ENCODE results near the gene CLDND2.

Gene CLDND2

DNA sequence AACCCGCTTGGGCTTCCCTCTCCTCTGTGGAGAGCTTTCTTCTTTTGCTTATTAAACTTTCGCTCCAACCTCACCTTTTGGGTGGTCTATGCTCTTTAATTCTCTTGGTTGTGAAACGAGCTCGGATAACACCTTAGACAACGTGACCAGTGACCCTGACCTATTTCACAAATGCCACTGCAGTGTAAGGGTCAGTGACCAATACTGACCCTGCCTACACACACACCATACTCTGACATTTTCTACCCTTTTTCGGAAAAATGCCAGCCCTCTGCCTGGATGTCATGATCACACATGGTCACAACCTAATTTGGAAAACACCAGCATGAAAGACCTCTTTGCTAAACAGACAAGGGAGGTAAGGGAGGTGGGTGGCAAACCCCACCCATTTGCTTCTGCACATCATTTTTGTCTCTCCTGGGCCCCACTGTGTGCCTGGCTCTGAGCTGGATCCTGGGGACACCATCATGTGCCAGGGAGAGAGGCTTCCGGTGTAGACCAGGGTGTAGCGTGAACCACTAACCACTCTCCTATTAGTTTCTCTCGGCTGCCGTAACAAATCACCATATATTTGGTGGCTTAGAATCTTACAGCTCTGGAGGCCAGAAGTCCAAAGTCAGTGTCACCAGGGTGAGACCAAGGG is 12.5 kb downstream of the CLDND2 start:
- no peak for DNase-seq
- Histone ChIP-seq H3K79me1 (ENCODE audit: low read length) (no peaks in the 10 kb centered on the region), H3K23ac (ENCODE audit: low read length) (no peak overlapping the region), H3K18ac (ENCODE audit: low read length) (no peak overlapping the region), H3K79me2 (ENCODE audit: control insufficient read depth, insufficient read depth, low read length) (no peaks in the 10 kb centered on the region), H2AK5ac (ENCODE audit: low read length) (no peak overlapping the region), H2BK5ac (ENCODE audit: low read length) (no peak overlapping the region), H2BK15ac (replicated peaks; ENCODE audit: low read depth) (no peak overlapping the region), H3K9ac (ENCODE audit: low read length) (no peak overlapping the region), H3K27me3 (ENCODE audit: insufficient read depth, low read length, poor library complexity) (no peaks in the 10 kb centered on the region), H4K5ac (ENCODE audit: low read length) (no peak overlapping the region), H3K56ac (ENCODE audit: low read length) (no peak overlapping the region), H3K4me1 (ENCODE audit: control insufficient read depth, low read depth, low read length) (peaks cover 5% of the 10 kb centered on the region), H2BK120ac (ENCODE audit: low read depth, low read length) (no peak overlapping the region), H3K4me3 (ENCODE audit: low read length) (no peak overlapping the region), H3K27ac (ENCODE audit: low read depth, low read length) (no peak overlapping the region), H3K36me3 (ENCODE audit: control insufficient read depth, insufficient read depth, low read length) (no peaks in the 10 kb centered on the region), H4K8ac (ENCODE audit: low read depth, low read length) (no peak overlapping the region), H3K4ac (ENCODE audit: low read depth, low read length) (no peak overlapping the region), H3K4me2 (ENCODE audit: low read length) (no peak overlapping the region)
- no CpG with 5 or more reads among the region's 10 CpGs for WGBS (ENCODE audit: extremely low coverage, insufficient coverage, low lambda C conversion rate)

DNA sequence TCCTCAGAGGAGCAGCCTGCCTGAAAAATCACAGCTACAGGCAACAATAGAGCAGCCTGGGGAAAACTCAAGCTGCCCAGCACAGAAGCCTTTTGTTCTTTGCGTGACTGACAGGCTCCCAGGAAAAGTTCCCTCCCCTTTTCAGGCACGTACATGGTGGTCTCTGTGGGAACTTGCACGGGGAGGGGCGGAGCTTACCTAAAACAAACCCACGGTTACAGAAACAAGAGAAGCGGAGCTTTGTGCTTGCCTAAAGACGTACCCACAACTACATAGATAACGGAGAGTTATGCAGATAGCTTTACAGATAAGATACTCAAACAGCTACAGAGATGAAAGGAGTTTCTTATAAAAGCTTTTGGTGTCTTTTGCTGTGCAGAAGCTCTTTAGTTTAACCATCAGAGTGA is 14.1 kb downstream of the CLDND2 start:
- H3K4me2 ChIP-seq (ENCODE audit: low read length) = no peak overlapping the region
- no peak overlapping the region for H3K4me3 ChIP-seq (ENCODE audit: low read length)
- no peak overlapping the region for H3K56ac ChIP-seq (ENCODE audit: low read length)
- no peak overlapping the region for H3K9ac ChIP-seq (ENCODE audit: low read length)
- H2BK15ac ChIP-seq (replicated peaks; ENCODE audit: low read depth) = no peak overlapping the region
- no peaks in the 10 kb centered on the region for H3K79me2 ChIP-seq (ENCODE audit: control insufficient read depth, insufficient read depth, low read length)
- no peak overlapping the region for H3K18ac ChIP-seq (ENCODE audit: low read length)
- H3K36me3 ChIP-seq (ENCODE audit: control insufficient read depth, insufficient read depth, low read length) = no peaks in the 10 kb centered on the region
- H3K27ac ChIP-seq (ENCODE audit: low read depth, low read length) = no peak overlapping the region
- no peaks in the 10 kb centered on the region for H3K79me1 ChIP-seq (ENCODE audit: low read length)
- no peak overlapping the region for H4K5ac ChIP-seq (ENCODE audit: low read length)
- WGBS (ENCODE audit: extremely low coverage, insufficient coverage, low lambda C conversion rate) = no CpG with 5 or more reads among the region's 8 CpGs
- no peak overlapping the region for H2BK120ac ChIP-seq (ENCODE audit: low read depth, low read length)
- no peak overlapping the region for H3K23ac ChIP-seq (ENCODE audit: low read length)
- no peak overlapping the region for H4K8ac ChIP-seq (ENCODE audit: low read depth, low read length)
- no peak overlapping the region for H2BK5ac ChIP-seq (ENCODE audit: low read length)
- H2AK5ac ChIP-seq (ENCODE audit: low read length) = no peak overlapping the region
- peaks cover 5% of the 10 kb centered on the region for H3K4me1 ChIP-seq (ENCODE audit: control insufficient read depth, low read depth, low read length)
- no peaks in the 10 kb centered on the region for H3K27me3 ChIP-seq (ENCODE audit: insufficient read depth, low read length, poor library complexity)
- H3K4ac ChIP-seq (ENCODE audit: low read depth, low read length) = no peak overlapping the region
- peak; percentile 84 for DNase-seq

GRCh38 chr19:51354103-51354741 is 14.6 kb downstream of the CLDND2 start:
- Histone ChIP-seq H3K4me3 (ENCODE audit: low read length) (no peak overlapping the region), H2BK5ac (ENCODE audit: low read length) (no peak overlapping the region), H3K36me3 (ENCODE audit: control insufficient read depth, insufficient read depth, low read length) (no peaks in the 10 kb centered on the region), H3K23ac (ENCODE audit: low read length) (no peak overlapping the region), H3K27me3 (ENCODE audit: insufficient read depth, low read length, poor library complexity) (no peaks in the 10 kb centered on the region), H3K18ac (ENCODE audit: low read length) (no peak overlapping the region), H3K4ac (ENCODE audit: low read depth, low read length) (no peak overlapping the region), H4K5ac (ENCODE audit: low read length) (no peak overlapping the region), H2BK120ac (ENCODE audit: low read depth, low read length) (no peak overlapping the region), H4K8ac (ENCODE audit: low read depth, low read length) (no peak overlapping the region), H3K79me1 (ENCODE audit: low read length) (no peaks in the 10 kb centered on the region), H3K27ac (ENCODE audit: low read depth, low read length) (no peak overlapping the region), H2AK5ac (ENCODE audit: low read length) (peak overlapping the region; percentile 37), H3K9ac (ENCODE audit: low read length) (peak overlapping the region; percentile 31), H3K79me2 (ENCODE audit: control insufficient read depth, insufficient read depth, low read length) (no peaks in the 10 kb centered on the region), H3K4me2 (ENCODE audit: low read length) (no peak overlapping the region), H3K4me1 (ENCODE audit: control insufficient read depth, low read depth, low read length) (peaks cover 5% of the 10 kb centered on the region), H2BK15ac (replicated peaks; ENCODE audit: low read depth) (no peak overlapping the region), H3K56ac (ENCODE audit: low read length) (peak overlapping the region; percentile 54)
- no CpG with 5 or more reads among the region's 12 CpGs for WGBS (ENCODE audit: extremely low coverage, insufficient coverage, low lambda C conversion rate)
- peak; percentile 65 for DNase-seq

DNA sequence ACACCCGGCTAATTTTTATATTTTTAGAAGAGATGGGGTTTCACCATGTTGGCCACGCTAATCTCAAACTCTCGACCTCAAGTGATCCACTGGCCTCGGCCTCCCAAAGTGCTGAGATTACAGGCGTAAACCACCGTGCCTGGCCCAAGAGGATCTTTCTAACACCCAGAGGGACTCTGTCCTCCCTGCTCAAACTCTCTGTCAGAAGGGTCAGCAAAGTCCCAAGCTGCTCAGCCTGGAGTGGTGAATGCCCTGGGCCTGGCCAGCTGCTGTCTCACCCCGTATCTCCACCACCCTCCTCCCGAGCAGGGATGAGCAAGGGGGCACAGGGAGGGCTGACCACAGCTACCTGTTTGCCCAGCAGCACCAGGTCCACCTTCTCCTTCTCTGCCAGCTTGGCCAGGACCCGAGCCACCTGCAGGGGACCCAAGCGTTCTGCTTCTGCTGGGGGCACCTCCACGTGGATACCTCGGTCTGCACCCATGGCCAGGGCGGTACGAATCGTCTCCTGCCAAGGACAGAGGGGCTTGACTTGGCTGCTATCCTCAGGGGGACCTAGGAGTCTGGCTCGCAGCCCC is 15.9 kb downstream of the CLDND2 start:
- Histone ChIP-seq H3K27ac (ENCODE audit: low read depth, low read length) (no peak overlapping the region), H3K36me3 (ENCODE audit: control insufficient read depth, insufficient read depth, low read length) (no peaks in the 10 kb centered on the region), H3K79me1 (ENCODE audit: low read length) (no peaks in the 10 kb centered on the region), H3K4ac (ENCODE audit: low read depth, low read length) (no peak overlapping the region), H2AK5ac (ENCODE audit: low read length) (no peak overlapping the region), H4K8ac (ENCODE audit: low read depth, low read length) (no peak overlapping the region), H3K56ac (ENCODE audit: low read length) (no peak overlapping the region), H3K9ac (ENCODE audit: low read length) (no peak overlapping the region), H3K18ac (ENCODE audit: low read length) (no peak overlapping the region), H4K5ac (ENCODE audit: low read length) (no peak overlapping the region), H3K23ac (ENCODE audit: low read length) (no peak overlapping the region), H2BK15ac (replicated peaks; ENCODE audit: low read depth) (no peak overlapping the region), H3K79me2 (ENCODE audit: control insufficient read depth, insufficient read depth, low read length) (no peaks in the 10 kb centered on the region), H2BK120ac (ENCODE audit: low read depth, low read length) (no peak overlapping the region), H3K4me2 (ENCODE audit: low read length) (no peak overlapping the region), H2BK5ac (ENCODE audit: low read length) (no peak overlapping the region), H3K27me3 (ENCODE audit: insufficient read depth, low read length, poor library complexity) (no peaks in the 10 kb centered on the region), H3K4me3 (ENCODE audit: low read length) (no peak overlapping the region), H3K4me1 (ENCODE audit: control insufficient read depth, low read depth, low read length) (peaks cover 5% of the 10 kb centered on the region)
- DNase-seq = no peak
- WGBS (ENCODE audit: extremely low coverage, insufficient coverage, low lambda C conversion rate) = no CpG with 5 or more reads among the region's 16 CpGs

DNA sequence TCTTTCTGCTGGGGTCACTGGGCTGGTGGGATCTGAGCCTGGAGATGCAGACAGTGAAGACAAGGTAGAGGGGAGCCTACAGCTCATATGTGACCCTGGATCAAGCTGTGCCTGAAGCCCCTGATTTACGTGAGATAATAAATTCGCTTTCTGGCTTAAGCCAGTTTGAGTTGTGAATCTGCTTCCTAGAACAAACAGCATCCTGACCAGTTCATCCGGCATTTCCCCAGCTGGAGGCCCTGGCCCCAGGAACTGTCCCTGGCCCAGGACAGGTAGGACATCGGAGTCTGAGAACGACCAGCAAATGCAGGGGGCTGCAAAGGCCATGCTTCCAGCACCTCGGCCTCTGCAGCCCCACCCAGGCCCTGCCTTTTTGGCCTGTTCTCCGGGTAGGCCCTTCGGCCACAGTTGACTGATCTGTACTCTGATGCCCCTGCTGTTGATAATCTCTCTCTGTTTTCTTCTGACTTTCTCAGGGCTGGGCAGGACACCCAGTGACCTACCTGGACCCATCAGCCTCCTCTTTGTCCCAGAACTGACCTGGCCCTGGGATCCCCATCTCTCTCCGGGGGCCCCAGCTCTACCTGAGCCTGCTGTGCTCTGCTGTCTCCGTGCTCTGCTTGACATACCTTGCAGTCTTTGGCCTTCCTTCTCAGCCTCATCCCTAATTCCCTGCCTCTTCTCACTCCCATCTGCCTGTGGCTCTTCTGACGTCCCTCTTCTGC is 17.4 kb downstream of the CLDND2 start:
- Histone ChIP-seq H3K79me2 (ENCODE audit: control insufficient read depth, insufficient read depth, low read length) (no peaks in the 10 kb centered on the region), H3K23ac (ENCODE audit: low read length) (no peak overlapping the region), H3K4ac (ENCODE audit: low read depth, low read length) (no peak overlapping the region), H2AK5ac (ENCODE audit: low read length) (no peak overlapping the region), H3K4me1 (ENCODE audit: control insufficient read depth, low read depth, low read length) (peaks cover 5% of the 10 kb centered on the region), H3K79me1 (ENCODE audit: low read length) (no peaks in the 10 kb centered on the region), H2BK5ac (ENCODE audit: low read length) (no peak overlapping the region), H3K9ac (ENCODE audit: low read length) (no peak overlapping the region), H3K4me2 (ENCODE audit: low read length) (no peak overlapping the region), H4K8ac (ENCODE audit: low read depth, low read length) (no peak overlapping the region), H3K36me3 (ENCODE audit: control insufficient read depth, insufficient read depth, low read length) (no peaks in the 10 kb centered on the region), H3K4me3 (ENCODE audit: low read length) (no peak overlapping the region), H4K5ac (ENCODE audit: low read length) (no peak overlapping the region), H3K27me3 (ENCODE audit: insufficient read depth, low read length, poor library complexity) (no peaks in the 10 kb centered on the region), H2BK120ac (ENCODE audit: low read depth, low read length) (no peak overlapping the region), H3K18ac (ENCODE audit: low read length) (no peak overlapping the region), H3K56ac (ENCODE audit: low read length) (no peak overlapping the region), H3K27ac (ENCODE audit: low read depth, low read length) (no peak overlapping the region), H2BK15ac (replicated peaks; ENCODE audit: low read depth) (no peak overlapping the region)
- no peak for DNase-seq
- no CpG with 5 or more reads among the region's 11 CpGs for WGBS (ENCODE audit: extremely low coverage, insufficient coverage, low lambda C conversion rate)

Data from mesendoderm (in vitro differentiated cells).